ENCODE measurements around the gene ZBTB40. TPM values are rescaled to one million over a fixed set of nuclear protein-coding genes. Genes with fewer than 3 reads are reported as not detected.

Gene ZBTB40
- total and polyA plus RNA-seq, 9 of the 15 experiments (the other 6 are each of a cell fraction or from before 2014, with no cell fraction given) = 2.6 to 26.0 (median 18.8) TPM

DNA sequence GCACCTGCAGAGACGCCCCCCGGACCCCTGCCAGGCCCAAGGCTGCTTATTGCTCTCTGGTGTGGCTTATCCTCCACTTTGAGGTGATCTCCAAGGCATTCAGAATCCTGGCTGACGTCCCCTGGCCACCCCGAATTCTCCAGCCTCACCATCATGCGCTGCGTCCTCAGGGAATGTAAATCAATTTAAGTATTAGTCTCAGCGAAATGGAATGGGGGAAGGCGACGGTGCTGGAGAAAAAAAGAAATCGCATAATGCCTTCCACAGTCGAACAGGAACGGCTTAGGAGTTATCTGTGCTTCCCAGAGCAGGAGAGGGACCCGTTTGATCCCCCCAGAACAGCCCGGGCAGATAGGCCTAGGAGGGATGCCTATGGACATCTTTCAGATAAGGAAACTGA lies 114.5 kb downstream of the ZBTB40 start:
- H3K9ac ChIP-seq (ENCODE audit: insufficient read depth in 1 of 2, low read depth in 2 of 2, low read length in 2 of 2) = no peak overlapping the region
- H3K4me1 ChIP-seq (replicated peaks in 1 of 2; ENCODE audit: control insufficient read depth in 2 of 2, insufficient read depth in 2 of 2, low read length in 2 of 2) = peaks cover 0 to 10% of the 10 kb centered on the region in 2 experiments; a peak in 1 of 5 replicates
- H4K20me1 ChIP-seq (replicated peaks; ENCODE audit: control insufficient read depth, insufficient read depth, low read length) = peaks cover 26% of the 10 kb centered on the region
- H3K27me3 ChIP-seq (ENCODE audit: control insufficient read depth in 2 of 2, insufficient read depth in 2 of 2, low read length in 2 of 2) = peaks cover 40 to 91% of the 10 kb centered on the region in 2 experiments; a peak in 4 of 5 replicates
- no TSS peak for BruUV-seq (replicated peaks)
- CTCF ChIA-PET (ENCODE audit: low intra/inter-chr PET ratio) = no interaction called here
- H3K9me1 ChIP-seq (ENCODE audit: control insufficient read depth, insufficient read depth, low read length) = no peaks in the 10 kb centered on the region
- H2AFZ ChIP-seq (ENCODE audit: low read depth, low read length) = no peak overlapping the region
- in situ Hi-C loops (cut with MboI) (no loop called here), intact Hi-C loops (cut with micrococcal nuclease) (no loop called here)
- H3K36me3 ChIP-seq (ENCODE audit: control insufficient read depth, insufficient read depth, low read length) = no peaks in the 10 kb centered on the region
- no peaks in the 10 kb centered on the region for H3K9me3 ChIP-seq (replicated peaks; ENCODE audit: control insufficient read depth, insufficient read depth, low read depth, low read length)
- no peak overlapping the region for H3K4me3 ChIP-seq
- no peaks in the 10 kb centered on the region for H3K79me2 ChIP-seq (ENCODE audit: control insufficient read depth, insufficient read depth, low read length)
- FAIRE-seq (no peak), DNase-seq (ENCODE audit: extremely low read depth in 1 of 4, low spot score in 3 of 4) (no peak), ATAC-seq (no peak)
- POLR2A ChIA-PET = no interaction called here
- 1% methylated on average over 14 of the region's 14 CpGs for WGBS (ENCODE audit: insufficient coverage, low coverage, missing lambda C conversion rate)
- TF ChIP-seq U2AF1 (optimal IDR thresholded peaks at IDR 0.05; ENCODE audit: low read depth, low read length) (no peak), ESRRB (CRISPR knock-in tag; IDR thresholded peaks at IDR 0.05; ENCODE audit: borderline replicate concordance) (no peak), ATF1 (CRISPR knock-in tag; IDR thresholded peaks at IDR 0.05) (no peak), ATF1 (tag; IDR thresholded peaks at IDR 0.05) (no peak)
- TF ChIP-seq, protein P1, sequence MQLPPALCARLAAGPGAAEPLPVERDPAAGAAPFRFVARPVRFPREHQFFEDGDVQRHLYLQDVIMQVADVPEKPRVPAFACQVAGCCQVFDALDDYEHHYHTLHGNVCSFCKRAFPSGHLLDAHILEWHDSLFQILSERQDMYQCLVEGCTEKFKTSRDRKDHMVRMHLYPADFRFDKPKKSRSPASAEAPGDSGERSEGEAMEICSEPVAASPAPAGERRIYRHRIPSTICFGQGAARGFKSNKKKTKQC (CRISPR knock-in tag; IDR thresholded peaks at IDR 0.05) = no peak
- H3K27ac ChIP-seq (ENCODE audit: extremely low read depth, low read depth, low read length) = no peak overlapping the region
- H3K4me2 ChIP-seq (ENCODE audit: insufficient read depth, low read length) = no peak overlapping the region

DNA sequence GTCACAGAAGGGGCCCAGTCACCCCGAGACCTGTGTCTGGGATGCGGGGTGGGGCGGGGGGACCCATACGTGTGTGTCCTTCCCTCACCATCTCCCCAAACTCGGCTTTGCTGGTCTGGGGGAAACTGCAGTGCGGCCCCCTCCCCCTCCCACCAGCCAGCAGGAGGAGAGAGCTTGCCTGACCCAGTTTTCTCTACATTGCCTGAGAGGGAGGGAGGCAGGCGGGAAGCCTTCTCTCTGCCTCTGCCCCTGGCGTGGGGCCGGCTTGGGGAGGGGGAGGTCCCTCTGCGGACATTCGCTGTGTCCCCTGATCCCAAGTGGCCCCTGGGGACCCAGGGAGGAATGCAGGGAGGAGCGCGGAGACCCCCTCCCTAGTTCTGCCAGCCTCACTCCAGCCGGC lies 115.5 kb downstream of the ZBTB40 start:
- TF ChIP-seq TCFL5 (CRISPR knock-in tag; conservative IDR thresholded peaks at IDR 0.05) (no peak), SNRNP70 (optimal IDR thresholded peaks at IDR 0.05; ENCODE audit: low read depth, low read length) (no peak)
- Histone ChIP-seq H3K9me1 (ENCODE audit: control insufficient read depth, insufficient read depth, low read length) (no peaks in the 10 kb centered on the region), H4K20me1 (replicated peaks; ENCODE audit: control insufficient read depth, insufficient read depth, low read length) (peaks cover 19% of the 10 kb centered on the region), H3K9me3 (replicated peaks; ENCODE audit: control insufficient read depth, insufficient read depth, low read depth, low read length) (no peaks in the 10 kb centered on the region), H3K79me2 (ENCODE audit: control insufficient read depth, insufficient read depth, low read length) (no peaks in the 10 kb centered on the region), H3K27me3 (ENCODE audit: control insufficient read depth in 2 of 2, insufficient read depth in 2 of 2, low read length in 2 of 2) (peaks cover 35 to 89% of the 10 kb centered on the region in 2 experiments; a peak in 4 of 5 replicates), H3K27ac (ENCODE audit: extremely low read depth, low read depth, low read length) (no peak overlapping the region), H3K9ac (ENCODE audit: insufficient read depth in 1 of 2, low read depth in 2 of 2, low read length in 2 of 2) (no peak overlapping the region), H2AFZ (ENCODE audit: low read depth, low read length) (no peak overlapping the region), H3K36me3 (ENCODE audit: control insufficient read depth, insufficient read depth, low read length) (no peaks in the 10 kb centered on the region), H3K4me3 (no peak overlapping the region), H3K4me2 (ENCODE audit: insufficient read depth, low read length) (no peak overlapping the region), H3K4me1 (replicated peaks in 1 of 2; ENCODE audit: control insufficient read depth in 2 of 2, insufficient read depth in 2 of 2, low read length in 2 of 2) (peaks cover 0 to 10% of the 10 kb centered on the region in 2 experiments; a peak in 1 of 5 replicates)
- no TSS peak for BruUV-seq (replicated peaks)
- CTCF ChIA-PET (ENCODE audit: low intra/inter-chr PET ratio) = no interaction called here
- POLR2A ChIA-PET = interaction anchor here (0.6 to 0.7 kb wide), 3 partner anchors 147 to 469 kb away, joined by 3 to 5 read pairs (median 3); no protein-coding TSS in a partner anchor
- FAIRE-seq (no peak), DNase-seq (ENCODE audit: extremely low read depth in 1 of 4, low spot score in 3 of 4) (no peak), ATAC-seq (no peak)
- in situ Hi-C loops (cut with MboI) = no loop called here
- 7% methylated on average over 11 of the region's 14 CpGs for WGBS (ENCODE audit: insufficient coverage, low coverage, missing lambda C conversion rate)
- intact Hi-C loops (cut with micrococcal nuclease) = no loop called here

Measured in K562 (cell line).